H9 (cell line): ENCODE measurements around the gene CCL26. TPM values are rescaled to one million over a fixed set of nuclear protein-coding genes. Genes with fewer than 3 reads are reported as not detected.

ENCODE experiments used
- DNase-seq: peaks from one replicate; pipeline ENCODE4 v3.0.0-alpha.2; 2017
- H2AFZ ChIP-seq: one replicate; pipeline ENCODE4 v1.6.1; 2013; ENCODE audit warnings: mild to moderate bottlenecking, low read length, control low read depth, moderate library complexity
- H2AK5ac ChIP-seq: 2 replicates; pipeline ENCODE4 v1.6.1; 2013; ENCODE audit warnings: low read length, control low read depth, mixed read lengths; ENCODE audit not compliant: insufficient read length
- H2BK120ac ChIP-seq: one replicate; pipeline ENCODE4 v1.6.1; 2013; ENCODE audit warnings: low read depth, mild to moderate bottlenecking, low read length, control low read depth, inconsistent platforms; ENCODE audit not compliant: poor library complexity, severe bottlenecking
- H2BK12ac ChIP-seq: 2 replicates; pipeline ENCODE4 v1.6.1; 2013; ENCODE audit warnings: low read length, control low read depth, mixed read lengths, low read depth; ENCODE audit not compliant: insufficient read length
- H2BK15ac ChIP-seq: 2 replicates; pipeline ENCODE4 v1.6.1; 2013; ENCODE audit warnings: low read depth, low read length, control low read depth
- H2BK20ac ChIP-seq: one replicate; pipeline ENCODE4 v1.6.1; 2013; ENCODE audit warnings: low read depth, mild to moderate bottlenecking, low read length, control low read depth, inconsistent platforms; ENCODE audit not compliant: poor library complexity, severe bottlenecking
- H2BK5ac ChIP-seq: 2 replicates; pipeline ENCODE4 v1.6.1; 2013; ENCODE audit warnings: low read length, control low read depth, mixed read lengths; ENCODE audit not compliant: insufficient read length
- H3K14ac ChIP-seq: 2 replicates; pipeline ENCODE4 v1.6.1; 2013; ENCODE audit warnings: low read length, control low read depth; ENCODE audit not compliant: insufficient read depth
- H3K18ac ChIP-seq: 2 replicates; pipeline ENCODE4 v1.6.1; 2013; ENCODE audit warnings: low read depth, mild to moderate bottlenecking, mixed read lengths, low read length, control low read depth; ENCODE audit not compliant: insufficient read length
- H3K23ac ChIP-seq: 2 replicates; pipeline ENCODE4 v1.6.1; 2013; ENCODE audit warnings: low read length, control low read depth, mixed read lengths, low read depth; ENCODE audit not compliant: insufficient read length
- H3K23me2 ChIP-seq: 2 replicates; pipeline ENCODE4 v1.6.1; 2013; ENCODE audit warnings: low read depth, mild to moderate bottlenecking, mixed read lengths, low read length, control low read depth; ENCODE audit not compliant: insufficient read length, poor library complexity, severe bottlenecking
- H3K27ac ChIP-seq: 2 replicates; pipeline ENCODE4 v1.5.1; 2013; ENCODE audit warnings: low read length, control low read depth, mixed read lengths, low read depth; ENCODE audit not compliant: insufficient read length
- H3K27me3 ChIP-seq: 2 replicates; pipeline ENCODE4 v1.6.1; 2013; ENCODE audit warnings: low read length, control low read depth, inconsistent platforms; ENCODE audit not compliant: insufficient read depth
- H3K4ac ChIP-seq: 2 replicates; pipeline ENCODE4 v1.6.1; 2013; ENCODE audit warnings: low read depth, mild to moderate bottlenecking, control low read depth, inconsistent platforms, low read length, moderate library complexity
- H3K4me1 ChIP-seq: 2 replicates; pipeline ENCODE4 v1.6.1; 2013; ENCODE audit warnings: low read length, control low read depth, inconsistent platforms; ENCODE audit not compliant: insufficient read depth
- H3K4me2 ChIP-seq: 2 replicates; pipeline ENCODE4 v1.6.1; 2013; ENCODE audit warnings: low read length, control low read depth, mixed read lengths; ENCODE audit not compliant: insufficient read length, insufficient read depth
- H3K56ac ChIP-seq: 2 replicates; pipeline ENCODE4 v1.6.1; 2013; ENCODE audit warnings: low read depth, mild to moderate bottlenecking, mixed read lengths, low read length, control low read depth; ENCODE audit not compliant: insufficient read length
- H3K79me1 ChIP-seq: 2 replicates; pipeline ENCODE4 v1.6.1; 2013; ENCODE audit warnings: low read depth, mild to moderate bottlenecking, moderate library complexity, low read length, control low read depth, inconsistent platforms; ENCODE audit not compliant: insufficient read depth, poor library complexity, severe bottlenecking
- H3K79me2 ChIP-seq: 2 replicates; pipeline ENCODE4 v1.6.1; 2013; ENCODE audit warnings: low read length, control low read depth, inconsistent platforms; ENCODE audit not compliant: insufficient read depth
- H3K9ac ChIP-seq: 2 replicates; pipeline ENCODE4 v1.6.1; 2013; ENCODE audit warnings: low read length, control low read depth, mixed read lengths; ENCODE audit not compliant: insufficient read length; ENCODE audit errors: extremely low read depth
- H3K9me3 ChIP-seq: one replicate; pipeline ENCODE4 v1.6.1; 2013; ENCODE audit warnings: low read depth, low read length, inconsistent platforms; ENCODE audit not compliant: control insufficient read depth
- H3T11ph ChIP-seq: one replicate; pipeline ENCODE4 v1.6.1; 2013; ENCODE audit warnings: mild to moderate bottlenecking, low read length, control low read depth, inconsistent platforms
- H4K20me1 ChIP-seq: one replicate; pipeline ENCODE4 v1.6.1; 2013; ENCODE audit not compliant: control insufficient read depth, insufficient read length, insufficient read depth
- H4K5ac ChIP-seq: 2 replicates; pipeline ENCODE4 v1.6.1; 2013; ENCODE audit warnings: low read depth, mild to moderate bottlenecking, mixed read lengths, low read length, control low read depth; ENCODE audit not compliant: insufficient read length
- H4K8ac ChIP-seq: replicated peaks from 2 replicates; pipeline ENCODE4 v1.6.1; 2013; ENCODE audit warnings: low read length, control low read depth, mixed read lengths, low read depth; ENCODE audit not compliant: insufficient read length
- H4K91ac ChIP-seq: 2 replicates; pipeline ENCODE4 v1.6.1; 2013; ENCODE audit warnings: low read depth, mild to moderate bottlenecking, moderate library complexity, mixed read lengths, low read length, control low read depth; ENCODE audit not compliant: insufficient read length
- H3K27ac Mint-ChIP-seq, 3 experiments: 2 replicates in 2 of 3; 3 replicates in 1 of 3; pipeline ENCODE4 v1.8.0; 2020 to 2021; ENCODE audit warnings: mixed read lengths in 3 of 3, mild to moderate bottlenecking in 1 of 3, moderate library complexity in 1 of 3
- H3K27me3 Mint-ChIP-seq: 2 replicates; pipeline ENCODE4 v1.8.0; 2021; ENCODE audit warnings: low read depth, mild to moderate bottlenecking, moderate library complexity, mixed read lengths
- H3K36me3 Mint-ChIP-seq, 3 experiments: 2 replicates in 2 of 3; 3 replicates in 1 of 3; pipeline ENCODE4 v1.8.0; 2020 to 2021; ENCODE audit warnings: low read depth in 3 of 3, mixed read lengths in 3 of 3; ENCODE audit not compliant: insufficient read depth in 1 of 3
- H3K4me1 Mint-ChIP-seq, 2 experiments: 2 replicates each; pipeline ENCODE4 v1.8.0; 2020; ENCODE audit warnings: mixed read lengths in 2 of 2
- H3K4me3 Mint-ChIP-seq, 2 experiments: 2 replicates in 1 of 2; 3 replicates in 1 of 2; pipeline ENCODE4 v1.8.0; 2020 to 2021; ENCODE audit warnings: mild to moderate bottlenecking in 2 of 2, mixed read lengths in 2 of 2, moderate library complexity in 1 of 2
- H3K9me3 Mint-ChIP-seq, 2 experiments: 2 replicates in 1 of 2; 3 replicates in 1 of 2; pipeline ENCODE4 v1.8.0; 2020; ENCODE audit warnings: mild to moderate bottlenecking in 2 of 2, mixed read lengths in 2 of 2, moderate library complexity in 1 of 2
- CTCF ChIP-seq: fragments of 200-600 bp; sonication (generic); conservative IDR thresholded peaks from 3 replicates; pipeline ENCODE4 v1.8.0; 2021; ENCODE audit warnings: antibody characterized with exemption, mild to moderate bottlenecking
- WGBS: extraction: QIAGEN DNeasy Blood & Tissue Kit; methylation state at CpG from one replicate; pipeline ENCODE4 v1.1.7; 2013; ENCODE audit warnings: missing lambda C conversion rate, low lambda C conversion rate, mixed read lengths; ENCODE audit not compliant: insufficient read length; ENCODE audit errors: extremely low coverage; 5-methylcytosine and 5-hydroxymethylcytosine counted together
- total RNA-seq: library from RNA; stranded (reverse); gene quantifications from 2 replicates; pipeline ENCODE4 v1.2.1, GENCODE V29; 2021

The CCL26 gene
- total RNA-seq, 1 experiment from 2014 or later, result 9.3 TPM

- Histone ChIP-seq H4K91ac (no peak overlapping the region), H3K4ac (no peak overlapping the region), H3K23me2 (no peaks in the 10 kb centered on the region), H3K4me1 (no peaks in the 10 kb centered on the region), H2BK15ac (no peak overlapping the region), H2BK12ac (no peak overlapping the region), H2BK120ac (no peak overlapping the region), H3K18ac (no peak overlapping the region), H4K20me1 (no peaks in the 10 kb centered on the region), H2AK5ac (no peak overlapping the region), H3K4me2 (no peak overlapping the region), H3K23ac (no peak overlapping the region), H3T11ph (no peak overlapping the region), H3K27me3 (no peaks in the 10 kb centered on the region), H3K9me3 (no peaks in the 10 kb centered on the region), H2BK20ac (no peak overlapping the region), H2BK5ac (no peak overlapping the region), H3K9ac (no peak overlapping the region), H3K27ac (no peak overlapping the region), H3K14ac (no peak overlapping the region), H3K79me1 (no peaks in the 10 kb centered on the region), H3K56ac (no peak overlapping the region), H3K79me2 (no peaks in the 10 kb centered on the region), H2AFZ (no peak overlapping the region), H4K5ac (no peak overlapping the region), H4K8ac (no peak overlapping the region)
- peak overlapping the region in 1 of 3 experiments; percentile 76; a peak in 1 of 7 replicates for H3K27ac Mint-ChIP-seq
- H3K4me1 Mint-ChIP-seq, result no peaks in the 10 kb centered on the region
- no peak overlapping the region for H3K4me3 Mint-ChIP-seq
- peaks cover 0 to 2% (median 0%) of the 10 kb centered on the region in 3 experiments; a peak in 2 of 7 replicates for H3K36me3 Mint-ChIP-seq
- WGBS, result no CpG with 5 or more reads among the region's 5 CpGs
- DNase-seq, result no peak
- no peak for TF ChIP-seq CTCF
- peaks cover 0 to 3% of the 10 kb centered on the region in 2 experiments; a peak in 1 of 5 replicates for H3K9me3 Mint-ChIP-seq
- no peaks in the 10 kb centered on the region; the same call in 1 of the 2 replicates for H3K27me3 Mint-ChIP-seq
Measured at GRCh38 chr7:75719626-75720025, 52.4 kb downstream of the CCL26 start.

Other genes with a start within 250 kb of the CCL26 start
- 82.7 and 87.5 TPM in 2 replicates for gene HIP1, start 33.3 kb downstream of the CCL26 start, total RNA-seq
- not detected in 2 replicates for gene CCL24, start 41.6 kb upstream of the CCL26 start, total RNA-seq
- gene RHBDD2, start 106.8 kb upstream of the CCL26 start, total RNA-seq, result 27.6 and 30.0 TPM in 2 replicates
- 125 and 128 TPM in 2 replicates for gene POR, start 142.9 kb upstream of the CCL26 start, total RNA-seq
- gene TMEM120A, start 222.4 kb upstream of the CCL26 start, total RNA-seq, result 23.2 and 30.0 TPM in 2 replicates